Thoracic aorta (tissue), 2 donors: ENCODE measurements around the gene HINT1. TPM values are rescaled to one million over a fixed set of nuclear protein-coding genes. Genes with fewer than 3 reads are reported as not detected.

Source experiments
- ATAC-seq: fragments of 150-250 bp; one replicate; pipeline ENCODE4 v1.8.0; 2017; ENCODE audit warnings: low read depth; ENCODE audit not compliant: insufficient number of reproducible peaks, low FRiP score
- DNase-seq: peaks from one replicate; pipeline ENCODE4 v3.0.0-alpha.2; 2020; ENCODE audit warnings: low spot score
- H3K27ac ChIP-seq, 2 donors: fragments of 200-600 bp; sonication (generic); 1 replicate in 1 of 2; 2 replicates in 1 of 2; pipeline ENCODE4 v1.5.1; 2016; ENCODE audit warnings: mild to moderate bottlenecking in 2 of 2, moderate library complexity in 2 of 2
- H3K27me3 ChIP-seq: fragments of 200-600 bp; sonication (generic); replicated peaks from 2 replicates; pipeline ENCODE4 v1.6.0; 2016; ENCODE audit warnings: mild to moderate bottlenecking; ENCODE audit not compliant: insufficient read depth
- H3K36me3 ChIP-seq: fragments of 200-600 bp; sonication (generic); one replicate; pipeline ENCODE4 v1.5.1; 2016
- H3K4me1 ChIP-seq, 2 donors: fragments of 200-600 bp; sonication (generic); 1 replicate in 1 of 2; 2 replicates in 1 of 2; pipeline versions ENCODE4 v1.5.1 to v1.6.0; 2016; ENCODE audit warnings: low read depth in 2 of 2, mild to moderate bottlenecking in 1 of 2; ENCODE audit not compliant: control insufficient read depth in 1 of 2
- H3K4me3 ChIP-seq: fragments of 200-600 bp; sonication (generic); 2 replicates; pipeline ENCODE4 v1.5.1; 2016; ENCODE audit warnings: mild to moderate bottlenecking
- H3K9me3 ChIP-seq: fragments of 200-600 bp; sonication (generic); 2 replicates; pipeline ENCODE4 v1.5.1; 2016
- total RNA-seq, 2 donors: library from RNA; depleted of rRNA; stranded (reverse); fragments of >200 nt; gene quantifications; one replicate each; pipeline versions ENCODE4 v1.1.0 to v1.2.3, GENCODE V29; 2016
- TF ChIP-seq, protein P1 (sequence below): fragments of 200-600 bp; sonication (generic); IDR thresholded peaks from one replicate; pipeline ENCODE4 v1.5.1; 2019; ENCODE audit warnings: antibody characterized with exemption

The HINT1 gene
- total RNA-seq, 2 donors from 2014 or later: 116 to 167 TPM

DNA sequence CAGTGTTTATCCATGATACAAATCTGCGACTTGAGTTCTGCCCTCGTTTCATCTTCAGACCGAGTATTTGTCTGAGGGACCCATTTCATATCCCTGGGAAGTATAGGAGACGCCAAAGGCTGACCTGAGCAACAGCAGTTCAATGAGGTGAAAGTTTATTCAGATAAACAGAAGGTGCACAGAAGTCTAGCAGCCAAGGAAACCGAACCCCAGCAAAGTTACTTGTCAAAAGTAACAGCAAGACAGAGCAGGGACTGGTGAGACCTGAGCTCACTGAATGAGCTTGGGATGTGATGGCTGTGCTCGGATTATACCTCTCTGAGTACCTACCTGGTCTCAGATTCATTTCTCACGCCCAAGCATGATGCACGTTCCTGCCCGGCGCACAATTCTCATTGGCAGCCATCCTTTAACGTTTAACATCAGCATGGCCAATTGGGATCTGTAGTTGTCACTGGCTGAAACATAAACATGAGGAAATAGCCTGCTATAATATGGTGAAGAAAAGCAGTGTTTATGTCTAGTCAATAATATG, 6.3 kb upstream of the HINT1 start:
- Histone ChIP-seq H3K9me3 (no peaks in the 10 kb centered on the region), H3K27me3 (no peaks in the 10 kb centered on the region), H3K4me3 (peak overlapping the region; percentile 71), H3K4me1 (peaks cover 0 to 14% of the 10 kb centered on the region in 2 donors), H3K36me3 (no peaks in the 10 kb centered on the region), H3K27ac (peak overlapping the region; percentile 36 to 51)
- ATAC-seq: no peak
- TF ChIP-seq, protein P1, sequence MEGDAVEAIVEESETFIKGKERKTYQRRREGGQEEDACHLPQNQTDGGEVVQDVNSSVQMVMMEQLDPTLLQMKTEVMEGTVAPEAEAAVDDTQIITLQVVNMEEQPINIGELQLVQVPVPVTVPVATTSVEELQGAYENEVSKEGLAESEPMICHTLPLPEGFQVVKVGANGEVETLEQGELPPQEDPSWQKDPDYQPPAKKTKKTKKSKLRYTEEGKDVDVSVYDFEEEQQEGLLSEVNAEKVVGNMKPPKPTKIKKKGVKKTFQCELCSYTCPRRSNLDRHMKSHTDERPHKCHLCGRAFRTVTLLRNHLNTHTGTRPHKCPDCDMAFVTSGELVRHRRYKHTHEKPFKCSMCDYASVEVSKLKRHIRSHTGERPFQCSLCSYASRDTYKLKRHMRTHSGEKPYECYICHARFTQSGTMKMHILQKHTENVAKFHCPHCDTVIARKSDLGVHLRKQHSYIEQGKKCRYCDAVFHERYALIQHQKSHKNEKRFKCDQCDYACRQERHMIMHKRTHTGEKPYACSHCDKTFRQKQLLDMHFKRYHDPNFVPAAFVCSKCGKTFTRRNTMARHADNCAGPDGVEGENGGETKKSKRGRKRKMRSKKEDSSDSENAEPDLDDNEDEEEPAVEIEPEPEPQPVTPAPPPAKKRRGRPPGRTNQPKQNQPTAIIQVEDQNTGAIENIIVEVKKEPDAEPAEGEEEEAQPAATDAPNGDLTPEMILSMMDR: no peak
- DNase-seq: no peak

DNA sequence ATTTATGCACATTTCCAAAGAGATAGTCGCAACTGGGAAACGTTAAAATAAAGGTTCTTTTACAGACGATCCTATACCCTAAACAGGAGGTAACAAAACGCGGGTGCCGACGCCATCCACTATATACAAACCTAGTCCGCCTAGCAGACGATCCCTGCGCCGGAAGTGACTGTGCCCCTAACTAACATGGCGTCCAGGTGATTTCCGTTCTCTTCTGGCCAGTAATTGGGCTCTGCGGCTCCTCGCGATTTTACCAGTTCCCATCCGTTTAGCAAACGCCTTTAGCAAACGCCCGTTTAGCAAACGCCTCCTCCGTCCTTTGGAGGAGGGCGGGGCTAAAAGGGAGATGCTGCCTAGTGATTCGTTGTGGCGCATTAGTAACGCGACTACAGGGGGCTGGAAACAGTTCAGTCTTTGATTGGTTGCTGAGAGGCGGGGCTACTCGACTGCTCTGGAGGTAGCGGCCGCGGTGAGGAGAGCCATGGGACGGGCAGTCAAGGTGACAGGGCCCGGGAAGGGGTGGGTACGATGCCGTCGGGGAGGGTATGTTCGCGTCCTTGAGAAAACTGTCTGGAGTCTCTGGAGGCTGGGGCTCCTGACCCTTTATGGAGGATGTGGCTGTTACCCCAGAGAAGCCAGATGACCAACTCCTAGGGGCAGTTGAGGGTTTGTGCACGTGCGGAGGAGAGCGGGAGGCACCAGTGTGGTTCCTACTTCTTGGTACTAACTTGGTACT, 5.7 kb upstream of the HINT1 start, which contains the start of gene LYRM7:
TSS of gene LYRM7 (plus strand) at position 405 of the 736 bp plus-strand sequence. CDS start at position 482, 77 bp downstream.
- H3K4me3 ChIP-seq: peak within 1 kb of the TSS; percentile 71
- DNase-seq: peak; percentile 95
- no peaks in the 10 kb centered on the region for H3K27me3 ChIP-seq
- H3K4me1 ChIP-seq: peaks cover 0 to 16% of the 10 kb centered on the region in 2 donors
- H3K36me3 ChIP-seq: no peaks in the 10 kb centered on the region
- TF ChIP-seq, protein P1: peak; percentile 11
- H3K9me3 ChIP-seq: no peaks in the 10 kb centered on the region
- peak within 1 kb of the TSS; percentile 51 for H3K27ac ChIP-seq
- ATAC-seq: peak; percentile 100

DNA sequence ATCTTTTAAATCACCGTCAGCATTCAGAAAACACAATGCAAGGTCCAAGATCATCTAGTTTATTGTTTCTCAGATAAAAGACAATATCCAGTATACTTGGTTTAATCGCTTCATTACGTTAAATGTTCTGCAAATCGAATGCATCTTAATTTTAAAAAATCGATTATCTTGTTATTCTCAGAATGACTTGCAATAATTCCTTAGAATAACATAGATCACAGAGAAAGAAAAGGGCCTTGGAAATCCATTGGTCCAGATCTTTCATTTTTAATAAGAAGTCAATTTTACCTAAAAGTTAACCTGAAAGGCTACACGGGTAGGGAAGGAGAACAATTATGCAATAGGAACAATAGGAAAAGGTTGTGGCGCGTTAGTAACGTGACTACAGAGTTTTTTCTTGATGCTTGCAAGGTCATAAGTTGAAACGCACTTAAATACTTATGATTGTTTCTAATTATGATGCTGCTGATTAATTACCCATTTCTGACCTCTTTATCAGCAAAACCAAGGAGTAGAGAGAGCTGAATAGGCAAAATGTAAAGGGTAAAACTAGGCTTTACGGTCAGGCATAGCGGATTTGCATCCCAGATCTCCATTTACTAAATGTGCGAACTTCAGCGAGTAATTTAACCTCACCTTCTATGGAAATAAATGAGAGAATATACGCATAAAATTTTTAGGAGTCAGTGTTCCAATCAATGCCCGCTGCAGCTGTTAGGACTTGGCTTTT, 4.9 kb upstream of the HINT1 start:
- no peaks in the 10 kb centered on the region for H3K36me3 ChIP-seq
- H3K27ac ChIP-seq: peak overlapping the region; percentile 45 to 51
- H3K27me3 ChIP-seq: no peaks in the 10 kb centered on the region
- peak overlapping the region; percentile 71 for H3K4me3 ChIP-seq
- TF ChIP-seq, protein P1: no peak
- H3K4me1 ChIP-seq: peaks cover 0 to 18% of the 10 kb centered on the region in 2 donors
- ATAC-seq (no peak), DNase-seq (no peak)
- H3K9me3 ChIP-seq: no peaks in the 10 kb centered on the region

DNA sequence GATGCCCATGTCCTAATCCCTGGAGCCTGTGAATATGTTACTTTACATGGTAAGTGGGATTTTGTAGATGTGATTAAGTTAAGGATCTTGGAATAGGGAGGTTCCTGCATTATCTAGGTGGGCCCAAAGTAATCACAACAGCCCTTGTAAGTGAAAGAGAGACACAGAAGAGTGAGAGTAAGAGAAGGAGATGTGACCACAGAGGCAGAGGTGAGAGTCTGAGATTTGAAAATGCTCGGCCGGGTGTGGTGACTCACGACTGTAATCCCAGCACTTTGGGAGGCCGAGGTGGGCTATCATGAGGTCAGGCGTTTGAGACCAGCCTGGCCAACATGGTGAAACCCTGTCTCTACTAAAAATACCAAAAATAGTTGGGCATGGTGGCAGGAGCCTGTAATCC, 2.6 kb upstream of the HINT1 start:
- H3K27ac ChIP-seq: no peak overlapping the region
- no peaks in the 10 kb centered on the region for H3K27me3 ChIP-seq
- DNase-seq (no peak), ATAC-seq (no peak)
- no peak overlapping the region for H3K4me3 ChIP-seq
- no peaks in the 10 kb centered on the region for H3K9me3 ChIP-seq
- TF ChIP-seq, protein P1: no peak
- H3K36me3 ChIP-seq: no peaks in the 10 kb centered on the region
- peaks cover 8 to 31% of the 10 kb centered on the region in 2 donors for H3K4me1 ChIP-seq
